OCI-LY7 (cell line): ENCODE data around the gene LIFR. TPM values are rescaled to one million over a fixed set of nuclear protein-coding genes. Genes with fewer than 3 reads are reported as not detected.

Source experiments
- BruUV-seq: library from RNA; stranded (reverse); fragments of 400-500 nt; replicated peaks from 2 replicates; lab custom pipeline; 2021; lab: Mats Ljungman, UMichigan
- CTCF ChIA-PET: fragments of 300-600 bp; sonication (Branson Sonifier 250); formaldehyde crosslinking; loops from one replicate; lab custom pipeline; 2022; ENCODE audit warnings: antibody characterized with exemption; ENCODE audit not compliant: unreplicated experiment; lab: Charles Lee
- POLR2A ChIA-PET: fragments of 300-600 bp; sonication (Branson Sonifier 250); formaldehyde crosslinking; loops from one replicate; lab custom pipeline; 2022; ENCODE audit warnings: antibody characterized with exemption; lab: Charles Lee
- DNase-seq: peaks from one replicate; pipeline ENCODE4 v3.0.0-alpha.2; 2015; ENCODE audit warnings: low spot score
- H2AFZ ChIP-seq: fragments of 200-600 bp; sonication (generic), shearing (Covaris generic); 2 replicates; pipeline ENCODE4 v1.6.1; 2014; ENCODE audit warnings: mild to moderate bottlenecking, antibody characterized with exemption, low read length, moderate library complexity
- H3K27ac ChIP-seq: fragments of 200-600 bp; sonication (generic); 2 replicates; pipeline ENCODE4 v1.5.1; 2014; ENCODE audit warnings: mixed run types, low read depth, mild to moderate bottlenecking, moderate library complexity, low read length, inconsistent platforms; ENCODE audit not compliant: poor library complexity, severe bottlenecking
- H3K36me3 ChIP-seq: fragments of 200-600 bp; sonication (generic); 2 replicates; pipeline ENCODE4 v1.6.1; 2014; ENCODE audit warnings: mild to moderate bottlenecking, antibody characterized with exemption, low read length, moderate library complexity, mixed read lengths; ENCODE audit not compliant: insufficient read depth
- H3K4me1 ChIP-seq: fragments of 200-600 bp; sonication (generic); 2 replicates; pipeline ENCODE4 v1.5.1; 2014; ENCODE audit warnings: mild to moderate bottlenecking, low read length; ENCODE audit not compliant: insufficient read depth, poor library complexity, severe bottlenecking
- H3K4me2 ChIP-seq: fragments of 200-600 bp; sonication (generic); 2 replicates; pipeline ENCODE4 v1.6.1; 2014; ENCODE audit warnings: mild to moderate bottlenecking, low read length
- H3K4me3 ChIP-seq: fragments of 200-600 bp; sonication (generic); 2 replicates; pipeline ENCODE4 v1.5.1; 2014; ENCODE audit warnings: mild to moderate bottlenecking, low read depth, low read length; ENCODE audit not compliant: poor library complexity, severe bottlenecking
- H3K79me2 ChIP-seq: fragments of 200-600 bp; sonication (generic); 2 replicates; pipeline ENCODE4 v1.6.1; 2016; ENCODE audit warnings: low read depth, mild to moderate bottlenecking, low read length, moderate library complexity, mixed read lengths; ENCODE audit not compliant: insufficient read depth
- H3K9me2 ChIP-seq: fragments of 200-600 bp; sonication (generic); 2 replicates; pipeline ENCODE4 v1.6.1; 2016; ENCODE audit warnings: mild to moderate bottlenecking, low read length, mixed read lengths; ENCODE audit not compliant: insufficient read depth
- H3K9me3 ChIP-seq: fragments of 200-600 bp; sonication (generic); 2 replicates; pipeline ENCODE4 v1.6.1; 2014; ENCODE audit warnings: mild to moderate bottlenecking, mixed run types, low read length, mixed read lengths
- H4K20me1 ChIP-seq: fragments of 200-600 bp; sonication (generic); 2 replicates; pipeline ENCODE4 v1.6.1; 2014; ENCODE audit warnings: mild to moderate bottlenecking, antibody characterized with exemption, low read length, moderate library complexity, mixed read lengths; ENCODE audit not compliant: insufficient read depth
- EZH2phosphoT487 ChIP-seq: fragments of 200-600 bp; sonication (generic); IDR thresholded peaks from 2 replicates; pipeline ENCODE4 v1.6.1; 2018; ENCODE audit warnings: low read depth, borderline replicate concordance, mild to moderate bottlenecking, mixed run types, antibody characterized with exemption, low read length, moderate library complexity, mixed read lengths
- intact Hi-C: fragments of 100-400 bp; cut with micrococcal nuclease; formaldehyde crosslinking; loops from one replicate; pipeline ENCODE4 v1.10.0; 2022; ENCODE audit not compliant: unreplicated experiment
- total RNA-seq, 2 experiments: library from RNA; depleted of rRNA in 1 of 2; stranded (reverse); fragments of >200 nt in 1 of 2; shearing (Covaris generic) in 1 of 2; gene quantifications; 2 replicates each; pipeline ENCODE4 v1.2.3, GENCODE V29; 2014 to 2022
- TF ChIP-seq, protein P1 (sequence below): fragments of 200-600 bp; sonication (generic); conservative IDR thresholded peaks from 2 replicates; pipeline ENCODE4 v1.5.1; 2014; ENCODE audit warnings: mild to moderate bottlenecking, antibody characterized with exemption, low read length, moderate library complexity, mixed read lengths

LIFR gene
- total RNA-seq, 2 experiments from 2014 or later: not detected

DNA sequence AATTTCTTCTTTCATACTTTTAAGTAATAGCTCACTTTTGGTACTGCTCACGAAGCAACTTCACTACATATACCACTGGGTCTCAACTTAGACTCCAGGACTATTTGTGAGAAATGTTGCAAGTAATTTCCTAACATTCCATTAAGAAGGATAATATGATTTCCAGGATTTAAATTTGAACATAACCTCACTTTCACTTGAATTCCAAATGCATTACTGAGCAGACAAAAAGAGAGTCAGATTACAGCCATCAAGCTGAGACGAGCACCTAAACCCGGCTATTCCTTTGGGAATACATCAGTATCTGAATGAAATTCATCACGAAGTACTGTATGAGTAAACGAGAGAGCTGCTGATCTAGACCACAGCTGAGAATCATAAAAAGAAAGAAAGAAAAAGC lies 47.3 kb downstream of the LIFR start:
- no peak for DNase-seq
- no peak overlapping the region for H3K4me2 ChIP-seq
- H3K9me2 ChIP-seq: no peaks in the 10 kb centered on the region
- no peaks in the 10 kb centered on the region for H3K4me1 ChIP-seq
- TF ChIP-seq, protein P1, sequence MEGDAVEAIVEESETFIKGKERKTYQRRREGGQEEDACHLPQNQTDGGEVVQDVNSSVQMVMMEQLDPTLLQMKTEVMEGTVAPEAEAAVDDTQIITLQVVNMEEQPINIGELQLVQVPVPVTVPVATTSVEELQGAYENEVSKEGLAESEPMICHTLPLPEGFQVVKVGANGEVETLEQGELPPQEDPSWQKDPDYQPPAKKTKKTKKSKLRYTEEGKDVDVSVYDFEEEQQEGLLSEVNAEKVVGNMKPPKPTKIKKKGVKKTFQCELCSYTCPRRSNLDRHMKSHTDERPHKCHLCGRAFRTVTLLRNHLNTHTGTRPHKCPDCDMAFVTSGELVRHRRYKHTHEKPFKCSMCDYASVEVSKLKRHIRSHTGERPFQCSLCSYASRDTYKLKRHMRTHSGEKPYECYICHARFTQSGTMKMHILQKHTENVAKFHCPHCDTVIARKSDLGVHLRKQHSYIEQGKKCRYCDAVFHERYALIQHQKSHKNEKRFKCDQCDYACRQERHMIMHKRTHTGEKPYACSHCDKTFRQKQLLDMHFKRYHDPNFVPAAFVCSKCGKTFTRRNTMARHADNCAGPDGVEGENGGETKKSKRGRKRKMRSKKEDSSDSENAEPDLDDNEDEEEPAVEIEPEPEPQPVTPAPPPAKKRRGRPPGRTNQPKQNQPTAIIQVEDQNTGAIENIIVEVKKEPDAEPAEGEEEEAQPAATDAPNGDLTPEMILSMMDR: no peak
- TF ChIP-seq EZH2phosphoT487: no peak
- no TSS peak for BruUV-seq
- H2AFZ ChIP-seq: no peak overlapping the region
- ChIA-PET POLR2A (interaction anchor here (1.1 kb wide), 1 partner anchor 9 kb away, joined by 3 read pairs; no protein-coding TSS in a partner anchor), CTCF (no interaction called here)
- intact Hi-C loops: no loop called here
- H3K36me3 ChIP-seq: no peaks in the 10 kb centered on the region
- H3K9me3 ChIP-seq: no peaks in the 10 kb centered on the region
- no peak overlapping the region for H3K4me3 ChIP-seq
- H4K20me1 ChIP-seq: no peaks in the 10 kb centered on the region
- no peak overlapping the region for H3K27ac ChIP-seq
- no peaks in the 10 kb centered on the region for H3K79me2 ChIP-seq

DNA sequence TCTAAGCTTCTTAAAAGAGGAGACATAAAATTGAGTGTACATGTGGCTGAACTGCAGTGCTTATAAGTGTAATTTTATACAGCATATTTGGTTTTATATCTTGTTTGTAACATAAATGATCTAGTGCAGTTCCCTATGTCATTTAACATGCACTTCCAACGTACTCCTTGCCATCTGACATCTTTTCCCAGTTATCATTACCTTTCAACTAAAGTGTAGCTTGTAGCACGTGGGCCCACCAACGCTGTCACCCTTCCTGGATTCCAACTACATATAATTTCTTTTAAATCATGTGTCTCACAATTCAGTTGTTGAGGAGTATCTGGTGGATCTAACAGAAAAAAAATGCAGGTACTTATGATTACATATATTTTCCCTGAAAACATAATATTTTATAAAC lies 50.1 kb downstream of the LIFR start:
- intact Hi-C loops: no loop called here
- Histone ChIP-seq H3K79me2 (no peaks in the 10 kb centered on the region), H2AFZ (no peak overlapping the region), H3K4me3 (no peak overlapping the region), H3K4me1 (no peaks in the 10 kb centered on the region), H3K9me2 (no peaks in the 10 kb centered on the region), H3K36me3 (no peaks in the 10 kb centered on the region), H3K9me3 (no peaks in the 10 kb centered on the region), H3K27ac (no peak overlapping the region), H3K4me2 (no peak overlapping the region), H4K20me1 (no peaks in the 10 kb centered on the region)
- no peak for TF ChIP-seq EZH2phosphoT487
- TF ChIP-seq, protein P1: no peak
- ChIA-PET CTCF (no interaction called here), POLR2A (no interaction called here)
- no peak for DNase-seq
- no TSS peak for BruUV-seq

- Histone ChIP-seq H3K4me1 (no peaks in the 10 kb centered on the region), H3K4me2 (no peak overlapping the region), H3K79me2 (no peaks in the 10 kb centered on the region), H3K4me3 (no peak overlapping the region), H3K27ac (no peak overlapping the region), H3K9me2 (no peaks in the 10 kb centered on the region), H2AFZ (no peak overlapping the region), H3K36me3 (no peaks in the 10 kb centered on the region), H3K9me3 (no peaks in the 10 kb centered on the region), H4K20me1 (no peaks in the 10 kb centered on the region)
- no TSS peak for BruUV-seq
- TF ChIP-seq EZH2phosphoT487: no peak
- TF ChIP-seq, protein P1: no peak
- CTCF ChIA-PET: no interaction called here
- intact Hi-C loops: no loop called here
- no peak for DNase-seq
- POLR2A ChIA-PET: interaction anchor here (1.1 to 1.7 kb wide), 2 partner anchors 10 to 47 kb away, joined by 3 read pairs; no protein-coding TSS in a partner anchor
These were observed 55.7 kb downstream of the LIFR start for GRCh38 chr5:38500573-38501260.
